ENCODE measurements around the gene SLC35D2.

GRCh38 chr9:96363175-96363967, 20.1 kb downstream of the SLC35D2 start:
- TF ChIP-seq EP300 (conservative IDR thresholded peaks at IDR 0.05; ENCODE audit: poor library complexity, severe bottlenecking) (no peak), EZH2 (IDR thresholded peaks at IDR 0.05; ENCODE audit: borderline replicate concordance, insufficient read depth, low read length, poor library complexity, severe bottlenecking) (no peak), MXI1 (conservative IDR thresholded peaks at IDR 0.05; ENCODE audit: poor library complexity, severe bottlenecking) (no peak), POLR2AphosphoS5 (IDR thresholded peaks at IDR 0.05) (no peak), CTCF (IDR thresholded peaks at IDR 0.05; ENCODE audit: poor library complexity, severe bottlenecking) (no peak), RAD21 (conservative IDR thresholded peaks at IDR 0.05) (no peak), SMC3 (conservative IDR thresholded peaks at IDR 0.05; ENCODE audit: poor library complexity) (no peak)
- TF ChIP-seq, protein P1, sequence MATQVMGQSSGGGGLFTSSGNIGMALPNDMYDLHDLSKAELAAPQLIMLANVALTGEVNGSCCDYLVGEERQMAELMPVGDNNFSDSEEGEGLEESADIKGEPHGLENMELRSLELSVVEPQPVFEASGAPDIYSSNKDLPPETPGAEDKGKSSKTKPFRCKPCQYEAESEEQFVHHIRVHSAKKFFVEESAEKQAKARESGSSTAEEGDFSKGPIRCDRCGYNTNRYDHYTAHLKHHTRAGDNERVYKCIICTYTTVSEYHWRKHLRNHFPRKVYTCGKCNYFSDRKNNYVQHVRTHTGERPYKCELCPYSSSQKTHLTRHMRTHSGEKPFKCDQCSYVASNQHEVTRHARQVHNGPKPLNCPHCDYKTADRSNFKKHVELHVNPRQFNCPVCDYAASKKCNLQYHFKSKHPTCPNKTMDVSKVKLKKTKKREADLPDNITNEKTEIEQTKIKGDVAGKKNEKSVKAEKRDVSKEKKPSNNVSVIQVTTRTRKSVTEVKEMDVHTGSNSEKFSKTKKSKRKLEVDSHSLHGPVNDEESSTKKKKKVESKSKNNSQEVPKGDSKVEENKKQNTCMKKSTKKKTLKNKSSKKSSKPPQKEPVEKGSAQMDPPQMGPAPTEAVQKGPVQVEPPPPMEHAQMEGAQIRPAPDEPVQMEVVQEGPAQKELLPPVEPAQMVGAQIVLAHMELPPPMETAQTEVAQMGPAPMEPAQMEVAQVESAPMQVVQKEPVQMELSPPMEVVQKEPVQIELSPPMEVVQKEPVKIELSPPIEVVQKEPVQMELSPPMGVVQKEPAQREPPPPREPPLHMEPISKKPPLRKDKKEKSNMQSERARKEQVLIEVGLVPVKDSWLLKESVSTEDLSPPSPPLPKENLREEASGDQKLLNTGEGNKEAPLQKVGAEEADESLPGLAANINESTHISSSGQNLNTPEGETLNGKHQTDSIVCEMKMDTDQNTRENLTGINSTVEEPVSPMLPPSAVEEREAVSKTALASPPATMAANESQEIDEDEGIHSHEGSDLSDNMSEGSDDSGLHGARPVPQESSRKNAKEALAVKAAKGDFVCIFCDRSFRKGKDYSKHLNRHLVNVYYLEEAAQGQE (IDR thresholded peaks at IDR 0.05; ENCODE audit: borderline replicate concordance): no peak
